Measurements from ENCODE around the gene C20orf96. TPM values are rescaled to one million over a fixed set of nuclear protein-coding genes. Genes with fewer than 3 reads are reported as not detected.
A peak's percentile ranks its signal among the peaks of the same experiment; 100 is the strongest.

C20orf96 gene
- total RNA-seq, 1 experiment from 2014 or later = 2.0 TPM

GRCh38 chr20:295804-296203 is 5.3 kb upstream of the C20orf96 start:
- Histone ChIP-seq H3K36me3 (ENCODE audit: insufficient read depth, low read length) (peaks cover 13% of the 10 kb centered on the region), H3K27ac (ENCODE audit: low read length) (no peak overlapping the region), H3K9ac (ENCODE audit: low read length) (no peak overlapping the region), H2AFZ (ENCODE audit: low read length) (no peak overlapping the region), H3K4me2 (ENCODE audit: low read depth, low read length, poor library complexity, severe bottlenecking) (no peak overlapping the region), H3K4me3 (ENCODE audit: low read length) (no peak overlapping the region), H4K20me1 (ENCODE audit: insufficient read depth, low read depth, low read length) (peaks cover 24% of the 10 kb centered on the region), H3K79me2 (ENCODE audit: low read length) (peaks cover 21% of the 10 kb centered on the region), H3K9me3 (ENCODE audit: low read length) (no peaks in the 10 kb centered on the region), H3K4me1 (ENCODE audit: low read length) (peaks cover 33% of the 10 kb centered on the region), H3K9me2 (replicated peaks; ENCODE audit: insufficient read depth, low read length) (no peaks in the 10 kb centered on the region), H3K27me3 (ENCODE audit: low read length) (no peaks in the 10 kb centered on the region)
- no peak for DNase-seq

GRCh38 chr20:294602-295001 is 4.1 kb upstream of the C20orf96 start:
- Histone ChIP-seq H3K4me3 (ENCODE audit: low read length) (no peak overlapping the region), H3K79me2 (ENCODE audit: low read length) (peaks cover 18% of the 10 kb centered on the region), H3K27me3 (ENCODE audit: low read length) (no peaks in the 10 kb centered on the region), H3K4me2 (ENCODE audit: low read depth, low read length, poor library complexity, severe bottlenecking) (no peak overlapping the region), H3K36me3 (ENCODE audit: insufficient read depth, low read length) (peaks cover 6% of the 10 kb centered on the region), H2AFZ (ENCODE audit: low read length) (no peak overlapping the region), H3K9me2 (replicated peaks; ENCODE audit: insufficient read depth, low read length) (no peaks in the 10 kb centered on the region), H4K20me1 (ENCODE audit: insufficient read depth, low read depth, low read length) (peaks cover 15% of the 10 kb centered on the region), H3K4me1 (ENCODE audit: low read length) (peaks cover 35% of the 10 kb centered on the region), H3K9me3 (ENCODE audit: low read length) (no peaks in the 10 kb centered on the region), H3K27ac (ENCODE audit: low read length) (no peak overlapping the region), H3K9ac (ENCODE audit: low read length) (no peak overlapping the region)
- DNase-seq = no peak

- Histone ChIP-seq H3K27me3 (ENCODE audit: low read length) (no peaks in the 10 kb centered on the region), H2AFZ (ENCODE audit: low read length) (peak overlapping the region; percentile 89), H3K27ac (ENCODE audit: low read length) (no peak overlapping the region), H3K4me2 (ENCODE audit: low read depth, low read length, poor library complexity, severe bottlenecking) (peak overlapping the region; percentile 94), H3K4me3 (ENCODE audit: low read length) (peak overlapping the region; percentile 78), H4K20me1 (ENCODE audit: insufficient read depth, low read depth, low read length) (no peaks in the 10 kb centered on the region), H3K9ac (ENCODE audit: low read length) (peak overlapping the region; percentile 75), H3K9me2 (replicated peaks; ENCODE audit: insufficient read depth, low read length) (no peaks in the 10 kb centered on the region), H3K4me1 (ENCODE audit: low read length) (peaks cover 19% of the 10 kb centered on the region), H3K9me3 (ENCODE audit: low read length) (no peaks in the 10 kb centered on the region), H3K36me3 (ENCODE audit: insufficient read depth, low read length) (no peaks in the 10 kb centered on the region), H3K79me2 (ENCODE audit: low read length) (no peaks in the 10 kb centered on the region)
- no peak for DNase-seq
Observed at GRCh38 chr20:289693-290083, 862 bp downstream of the C20orf96 start.

GRCh38 chr20:288956-289692 is 1.4 kb downstream of the C20orf96 start:
- DNase-seq = no peak
- Histone ChIP-seq H3K4me3 (ENCODE audit: low read length) (peak overlapping the region; percentile 78; the same call in 1 of the 2 replicates), H4K20me1 (ENCODE audit: insufficient read depth, low read depth, low read length) (no peaks in the 10 kb centered on the region), H2AFZ (ENCODE audit: low read length) (no peak overlapping the region), H3K79me2 (ENCODE audit: low read length) (no peaks in the 10 kb centered on the region), H3K9ac (ENCODE audit: low read length) (no peak overlapping the region), H3K27ac (ENCODE audit: low read length) (no peak overlapping the region), H3K9me2 (replicated peaks; ENCODE audit: insufficient read depth, low read length) (no peaks in the 10 kb centered on the region), H3K27me3 (ENCODE audit: low read length) (no peaks in the 10 kb centered on the region), H3K36me3 (ENCODE audit: insufficient read depth, low read length) (no peaks in the 10 kb centered on the region), H3K4me1 (ENCODE audit: low read length) (peaks cover 19% of the 10 kb centered on the region), H3K4me2 (ENCODE audit: low read depth, low read length, poor library complexity, severe bottlenecking) (peak overlapping the region; percentile 94), H3K9me3 (ENCODE audit: low read length) (no peaks in the 10 kb centered on the region)

- Histone ChIP-seq H3K79me2 (ENCODE audit: low read length) (no peaks in the 10 kb centered on the region), H3K36me3 (ENCODE audit: insufficient read depth, low read length) (no peaks in the 10 kb centered on the region), H3K27ac (ENCODE audit: low read length) (no peak overlapping the region), H2AFZ (ENCODE audit: low read length) (no peak overlapping the region), H3K9me3 (ENCODE audit: low read length) (no peaks in the 10 kb centered on the region), H3K4me2 (ENCODE audit: low read depth, low read length, poor library complexity, severe bottlenecking) (no peak overlapping the region), H3K27me3 (ENCODE audit: low read length) (no peaks in the 10 kb centered on the region), H3K9me2 (replicated peaks; ENCODE audit: insufficient read depth, low read length) (no peaks in the 10 kb centered on the region), H4K20me1 (ENCODE audit: insufficient read depth, low read depth, low read length) (no peaks in the 10 kb centered on the region), H3K9ac (ENCODE audit: low read length) (no peak overlapping the region), H3K4me3 (ENCODE audit: low read length) (no peak overlapping the region), H3K4me1 (ENCODE audit: low read length) (peaks cover 18% of the 10 kb centered on the region)
- no peak for DNase-seq
Observed at GRCh38 chr20:286508-286907, 4.0 kb downstream of the C20orf96 start.

GRCh38 chr20:284172-284571 is 6.4 kb downstream of the C20orf96 start:
- Histone ChIP-seq H3K27ac (ENCODE audit: low read length) (no peak overlapping the region), H3K36me3 (ENCODE audit: insufficient read depth, low read length) (no peaks in the 10 kb centered on the region), H3K79me2 (ENCODE audit: low read length) (no peaks in the 10 kb centered on the region), H3K9me3 (ENCODE audit: low read length) (no peaks in the 10 kb centered on the region), H3K4me2 (ENCODE audit: low read depth, low read length, poor library complexity, severe bottlenecking) (no peak overlapping the region), H3K9ac (ENCODE audit: low read length) (no peak overlapping the region), H3K4me3 (ENCODE audit: low read length) (no peak overlapping the region), H2AFZ (ENCODE audit: low read length) (no peak overlapping the region), H3K4me1 (ENCODE audit: low read length) (no peaks in the 10 kb centered on the region), H4K20me1 (ENCODE audit: insufficient read depth, low read depth, low read length) (no peaks in the 10 kb centered on the region), H3K27me3 (ENCODE audit: low read length) (no peaks in the 10 kb centered on the region), H3K9me2 (replicated peaks; ENCODE audit: insufficient read depth, low read length) (no peaks in the 10 kb centered on the region)
- DNase-seq = no peak

GRCh38 chr20:278607-279571 is 11.7 kb downstream of the C20orf96 start:
- no peak overlapping the region for H3K4me2 ChIP-seq (ENCODE audit: low read depth, low read length, poor library complexity, severe bottlenecking)
- no peak for DNase-seq
- H3K9me2 ChIP-seq (replicated peaks; ENCODE audit: insufficient read depth, low read length) = no peaks in the 10 kb centered on the region
- no peaks in the 10 kb centered on the region for H3K27me3 ChIP-seq (ENCODE audit: low read length)
- no peak overlapping the region for H3K9ac ChIP-seq (ENCODE audit: low read length)
- H3K4me1 ChIP-seq (ENCODE audit: low read length) = no peaks in the 10 kb centered on the region
- H3K36me3 ChIP-seq (ENCODE audit: insufficient read depth, low read length) = no peaks in the 10 kb centered on the region
- no peak overlapping the region for H2AFZ ChIP-seq (ENCODE audit: low read length)
- no peaks in the 10 kb centered on the region for H3K79me2 ChIP-seq (ENCODE audit: low read length)
- no peak overlapping the region for H3K4me3 ChIP-seq (ENCODE audit: low read length)
- no peaks in the 10 kb centered on the region for H3K9me3 ChIP-seq (ENCODE audit: low read length)
- no peaks in the 10 kb centered on the region for H4K20me1 ChIP-seq (ENCODE audit: insufficient read depth, low read depth, low read length)
- H3K27ac ChIP-seq (ENCODE audit: low read length) = no peak overlapping the region

- no peaks in the 10 kb centered on the region for H3K79me2 ChIP-seq (ENCODE audit: low read length)
- no peak overlapping the region for H3K4me3 ChIP-seq (ENCODE audit: low read length)
- H3K9ac ChIP-seq (ENCODE audit: low read length) = no peak overlapping the region
- no peak overlapping the region for H3K27ac ChIP-seq (ENCODE audit: low read length)
- no peak overlapping the region for H2AFZ ChIP-seq (ENCODE audit: low read length)
- H4K20me1 ChIP-seq (ENCODE audit: insufficient read depth, low read depth, low read length) = no peaks in the 10 kb centered on the region
- H3K27me3 ChIP-seq (ENCODE audit: low read length) = no peaks in the 10 kb centered on the region
- H3K9me3 ChIP-seq (ENCODE audit: low read length) = no peaks in the 10 kb centered on the region
- H3K4me1 ChIP-seq (ENCODE audit: low read length) = no peaks in the 10 kb centered on the region
- DNase-seq = no peak
- no peak overlapping the region for H3K4me2 ChIP-seq (ENCODE audit: low read depth, low read length, poor library complexity, severe bottlenecking)
- no peaks in the 10 kb centered on the region for H3K36me3 ChIP-seq (ENCODE audit: insufficient read depth, low read length)
- no peaks in the 10 kb centered on the region for H3K9me2 ChIP-seq (replicated peaks; ENCODE audit: insufficient read depth, low read length)
Observed at GRCh38 chr20:278181-278580, 12.4 kb downstream of the C20orf96 start.

Measured in Karpas-422 (cell line).